Epithelial cell of proximal tubule (primary cell): Measurements from ENCODE around the gene GMPPA. TPM values are rescaled to one million over a fixed set of nuclear protein-coding genes. Genes with fewer than 3 reads are reported as not detected.

Source experiments
- DNase-seq: peaks from one replicate; pipeline ENCODE4 v3.0.0-alpha.2; 2011; ENCODE audit warnings: low read depth
- H3K4me3 ChIP-seq: 2 replicates; pipeline ENCODE4 v1.5.1; 2011; ENCODE audit warnings: low read depth, mild to moderate bottlenecking, low read length
- CTCF ChIP-seq: conservative IDR thresholded peaks from 2 replicates; pipeline ENCODE4 v1.5.1; 2012; ENCODE audit warnings: low read depth, mild to moderate bottlenecking, low read length
- total RNA-seq: library from RNA; depleted of rRNA; stranded (reverse); fragments of >200 nt; gene quantifications from 2 replicates; pipeline ENCODE4 v1.2.3, GENCODE V29; 2015

Gene GMPPA
- total RNA-seq, 1 donor from 2014 or later, result 27.2 TPM

GRCh38 chr2:219537657-219538488 is 39.2 kb downstream of the GMPPA start:
- DNase-seq, result no peak
- H3K4me3 ChIP-seq, result no peak overlapping the region
- no peak for TF ChIP-seq CTCF

GRCh38 chr2:219538504-219538951 is 39.8 kb downstream of the GMPPA start:
- TF ChIP-seq CTCF, result no peak
- H3K4me3 ChIP-seq, result no peak overlapping the region
- no peak for DNase-seq

DNA sequence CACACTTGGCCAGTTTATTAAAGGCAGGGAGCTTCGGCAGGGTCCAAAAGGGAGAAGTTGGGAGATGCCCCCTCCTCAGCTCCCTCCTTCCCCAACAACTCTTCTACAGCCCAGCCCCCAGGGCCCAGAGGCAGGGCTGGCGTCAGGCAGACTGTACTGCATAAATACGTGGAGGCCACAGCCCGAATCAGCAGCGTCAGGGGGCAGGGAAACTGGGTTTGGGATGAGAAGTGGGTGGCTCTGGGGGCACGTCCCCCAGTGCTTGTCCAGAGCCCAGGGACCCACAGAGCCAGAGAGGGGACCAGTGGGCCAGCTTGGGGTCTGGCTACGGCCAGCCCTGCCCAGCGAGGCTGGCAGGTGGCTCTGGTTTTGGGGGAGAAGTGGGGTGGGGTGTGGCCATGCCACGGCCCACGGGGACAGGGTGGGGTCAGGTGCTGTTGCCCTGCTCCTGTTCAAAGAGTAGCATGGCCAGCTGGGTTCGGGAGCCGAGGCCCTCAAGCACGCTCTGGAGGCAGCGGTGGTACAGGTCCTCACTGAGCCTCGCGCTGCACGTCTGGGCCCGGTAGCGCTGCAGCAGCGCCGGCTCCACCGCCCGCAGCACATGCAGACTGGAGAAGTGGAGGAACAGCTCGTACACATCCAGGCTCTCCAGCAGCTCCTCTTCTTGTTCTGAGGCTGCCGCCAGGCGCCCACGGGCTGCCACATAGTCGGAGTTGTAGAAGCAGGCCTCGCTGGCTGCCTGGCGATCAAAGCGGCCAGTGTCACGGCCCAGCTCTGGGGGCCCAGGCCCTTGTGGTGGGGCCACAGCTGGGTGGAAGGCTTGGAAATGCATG is 40.5 kb downstream of the GMPPA start:
- no peak for DNase-seq
- no peak for TF ChIP-seq CTCF

DNA sequence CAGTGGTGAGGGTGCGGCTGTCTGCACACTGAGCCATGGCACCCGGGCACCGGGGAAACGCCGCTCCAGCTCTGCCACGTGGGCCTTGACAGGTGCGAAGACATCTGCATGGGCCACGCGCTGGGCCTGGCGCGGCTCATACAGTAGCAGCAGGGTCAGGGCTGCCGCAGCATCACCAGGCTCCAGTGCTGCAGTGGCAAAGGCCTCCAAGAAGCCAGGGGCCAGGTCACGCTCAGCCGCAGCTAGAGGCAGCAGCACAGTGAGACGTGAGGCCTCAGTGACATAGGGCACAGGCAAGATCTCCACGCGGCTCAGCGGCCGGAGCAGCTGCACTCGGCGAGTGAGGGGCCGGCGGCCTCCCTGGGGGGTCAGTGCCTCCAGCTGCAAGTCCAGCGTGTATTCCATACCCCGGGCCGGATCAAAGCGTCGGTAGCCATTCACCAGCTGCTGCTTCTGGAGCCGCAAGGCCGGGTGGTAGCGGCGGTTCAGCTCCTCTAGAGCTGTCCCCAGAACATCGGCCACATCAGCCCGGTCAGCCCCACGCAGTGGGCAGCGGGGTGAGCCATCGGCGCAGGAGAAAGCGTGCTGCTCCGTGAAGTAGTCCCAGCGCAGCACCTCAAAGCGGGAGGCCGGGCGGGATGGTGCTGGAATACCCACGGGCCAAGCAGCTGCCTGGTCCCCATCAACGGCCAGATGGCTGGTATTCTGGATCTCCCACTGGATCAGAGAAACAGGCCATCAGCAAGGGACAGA is 41.4 kb downstream of the GMPPA start:
- no peak for TF ChIP-seq CTCF
- no peak overlapping the region for H3K4me3 ChIP-seq
- DNase-seq, result no peak

More for the DNA sequence above, 40.5 kb downstream of the GMPPA start:
- H3K4me3 ChIP-seq, result no peak overlapping the region

- H3K4me3 ChIP-seq, result no peak overlapping the region
- DNase-seq, result no peak
- no peak for TF ChIP-seq CTCF
Observed at GRCh38 chr2:219540784-219541504, 42.3 kb downstream of the GMPPA start.

- TF ChIP-seq CTCF, result peak; percentile 96
- H3K4me3 ChIP-seq, result peak overlapping the region; percentile 71
- DNase-seq, result no peak
Observed at GRCh38 chr2:219541611-219542180, 43.0 kb downstream of the GMPPA start.
